DOHH2 (cell line): ENCODE results near the gene ZNF385B.

ENCODE experiments used
- H3F3A ChIP-seq: fragments of 200-600 bp; sonication (generic), shearing (Covaris generic); 2 replicates; pipeline ENCODE4 v1.6.0; 2016; ENCODE audit warnings: antibody characterized with exemption, mild to moderate bottlenecking; ENCODE audit not compliant: control insufficient read depth, insufficient read depth
- H3K27ac ChIP-seq: fragments of 200-600 bp; sonication (generic); 2 replicates; pipeline ENCODE4 v1.5.1; 2014; ENCODE audit warnings: low read depth, mild to moderate bottlenecking, low read length, moderate library complexity
- H3K27me3 ChIP-seq: fragments of 200-600 bp; sonication (generic); 2 replicates; pipeline ENCODE4 v1.6.1; 2014; ENCODE audit warnings: mild to moderate bottlenecking, low read length, mixed read lengths; ENCODE audit not compliant: control insufficient read depth
- H3K36me3 ChIP-seq: fragments of 200-600 bp; sonication (generic); 2 replicates; pipeline ENCODE4 v1.6.1; 2014; ENCODE audit warnings: mild to moderate bottlenecking, low read length, moderate library complexity, mixed read lengths; ENCODE audit not compliant: control insufficient read depth
- H3K4me1 ChIP-seq: fragments of 200-600 bp; sonication (generic); 2 replicates; pipeline ENCODE4 v1.6.1; 2014; ENCODE audit warnings: mild to moderate bottlenecking, low read length, mixed read lengths; ENCODE audit not compliant: control insufficient read depth
- H3K4me2 ChIP-seq: fragments of 200-600 bp; sonication (generic); 2 replicates; pipeline ENCODE4 v1.6.0; 2014; ENCODE audit warnings: mild to moderate bottlenecking, low read length, moderate library complexity
- H3K4me3 ChIP-seq: fragments of 200-600 bp; sonication (generic); 2 replicates; pipeline ENCODE4 v1.5.1; 2014; ENCODE audit warnings: mild to moderate bottlenecking, low read length, mixed read lengths
- H3K79me2 ChIP-seq: fragments of 200-600 bp; sonication (generic); 2 replicates; pipeline ENCODE4 v1.6.1; 2014; ENCODE audit warnings: mild to moderate bottlenecking, low read length, mixed read lengths; ENCODE audit not compliant: control insufficient read depth
- H3K9me2 ChIP-seq: fragments of 200-600 bp; sonication (generic); replicated peaks from 2 replicates; pipeline ENCODE4 v1.6.1; 2014; ENCODE audit warnings: mild to moderate bottlenecking, low read length, mixed read lengths; ENCODE audit not compliant: control insufficient read depth
- H3K9me3 ChIP-seq: fragments of 200-600 bp; sonication (generic); 2 replicates; pipeline ENCODE4 v1.6.1; 2014; ENCODE audit warnings: antibody characterized with exemption, low read length, mixed read lengths; ENCODE audit not compliant: control insufficient read depth, insufficient read depth
- H4K20me1 ChIP-seq: fragments of 200-600 bp; sonication (generic); 2 replicates; pipeline ENCODE4 v1.6.0; 2014; ENCODE audit warnings: low read depth, mild to moderate bottlenecking, antibody characterized with exemption, low read length, moderate library complexity; ENCODE audit not compliant: control insufficient read depth, insufficient read depth
- EZH2phosphoT487 ChIP-seq: fragments of 200-600 bp; sonication (generic); IDR thresholded peaks from 2 replicates; pipeline ENCODE4 v1.6.1; 2017; ENCODE audit warnings: borderline replicate concordance, mild to moderate bottlenecking, antibody characterized with exemption, low read length, moderate library complexity, mixed read lengths
- TF ChIP-seq, protein P1 (sequence below): fragments of 200-600 bp; sonication (generic); IDR thresholded peaks from one replicate; pipeline ENCODE4 v1.5.1; 2014; ENCODE audit warnings: antibody characterized with exemption, mild to moderate bottlenecking, low read depth, low read length; ENCODE audit not compliant: poor library complexity, severe bottlenecking

Gene ZNF385B

DNA sequence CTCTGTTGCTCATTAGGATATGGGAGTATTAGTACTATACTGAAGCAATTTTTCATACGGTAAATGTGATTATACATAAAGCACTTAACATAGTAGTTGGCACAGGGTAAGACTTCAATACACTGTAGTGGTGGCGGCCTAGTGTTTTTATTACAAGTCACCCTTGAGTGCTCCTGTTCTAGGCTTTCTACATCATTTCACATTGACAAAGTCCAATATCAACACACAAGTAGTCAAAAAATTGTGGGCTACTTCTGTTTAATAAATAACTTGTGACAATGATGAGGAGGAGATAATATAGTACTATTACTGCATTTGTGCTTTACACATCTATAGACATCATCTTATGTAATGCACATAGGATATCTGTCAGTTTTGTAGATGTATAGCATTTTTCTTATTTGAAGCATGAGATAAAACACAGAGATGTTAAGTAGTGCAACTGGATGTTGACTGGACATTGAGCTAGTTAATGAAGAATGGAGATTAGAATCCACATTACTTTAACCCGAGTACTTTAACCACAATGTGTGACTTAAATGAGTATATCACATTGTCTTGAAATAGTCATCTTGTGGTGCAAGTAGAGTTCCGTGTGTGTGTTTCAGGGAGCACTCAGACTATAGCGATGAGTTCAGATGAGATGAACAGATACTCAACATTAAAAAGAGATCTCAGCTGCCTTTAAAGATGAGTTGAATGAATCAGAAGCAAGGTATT, 134.8 kb downstream of the ZNF385B start:
- Histone ChIP-seq H3K9me3 (no peaks in the 10 kb centered on the region), H3F3A (no peaks in the 10 kb centered on the region), H3K36me3 (no peaks in the 10 kb centered on the region), H3K79me2 (no peaks in the 10 kb centered on the region), H3K27me3 (no peaks in the 10 kb centered on the region), H3K9me2 (no peaks in the 10 kb centered on the region), H3K27ac (no peak overlapping the region), H3K4me1 (no peaks in the 10 kb centered on the region), H4K20me1 (no peaks in the 10 kb centered on the region), H3K4me2 (no peak overlapping the region), H3K4me3 (no peak overlapping the region)
- TF ChIP-seq, protein P1, sequence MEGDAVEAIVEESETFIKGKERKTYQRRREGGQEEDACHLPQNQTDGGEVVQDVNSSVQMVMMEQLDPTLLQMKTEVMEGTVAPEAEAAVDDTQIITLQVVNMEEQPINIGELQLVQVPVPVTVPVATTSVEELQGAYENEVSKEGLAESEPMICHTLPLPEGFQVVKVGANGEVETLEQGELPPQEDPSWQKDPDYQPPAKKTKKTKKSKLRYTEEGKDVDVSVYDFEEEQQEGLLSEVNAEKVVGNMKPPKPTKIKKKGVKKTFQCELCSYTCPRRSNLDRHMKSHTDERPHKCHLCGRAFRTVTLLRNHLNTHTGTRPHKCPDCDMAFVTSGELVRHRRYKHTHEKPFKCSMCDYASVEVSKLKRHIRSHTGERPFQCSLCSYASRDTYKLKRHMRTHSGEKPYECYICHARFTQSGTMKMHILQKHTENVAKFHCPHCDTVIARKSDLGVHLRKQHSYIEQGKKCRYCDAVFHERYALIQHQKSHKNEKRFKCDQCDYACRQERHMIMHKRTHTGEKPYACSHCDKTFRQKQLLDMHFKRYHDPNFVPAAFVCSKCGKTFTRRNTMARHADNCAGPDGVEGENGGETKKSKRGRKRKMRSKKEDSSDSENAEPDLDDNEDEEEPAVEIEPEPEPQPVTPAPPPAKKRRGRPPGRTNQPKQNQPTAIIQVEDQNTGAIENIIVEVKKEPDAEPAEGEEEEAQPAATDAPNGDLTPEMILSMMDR: no peak
- TF ChIP-seq EZH2phosphoT487: no peak

GRCh38 chr2:179724403-179724802, 137.0 kb downstream of the ZNF385B start:
- H3F3A ChIP-seq: no peaks in the 10 kb centered on the region
- no peak overlapping the region for H3K4me3 ChIP-seq
- H3K4me1 ChIP-seq: no peaks in the 10 kb centered on the region
- H3K9me2 ChIP-seq: no peaks in the 10 kb centered on the region
- H3K4me2 ChIP-seq: no peak overlapping the region
- H3K27me3 ChIP-seq: no peaks in the 10 kb centered on the region
- H3K79me2 ChIP-seq: no peaks in the 10 kb centered on the region
- no peaks in the 10 kb centered on the region for H3K36me3 ChIP-seq
- TF ChIP-seq, protein P1: no peak
- no peak for TF ChIP-seq EZH2phosphoT487
- H4K20me1 ChIP-seq: no peaks in the 10 kb centered on the region
- no peak overlapping the region for H3K27ac ChIP-seq
- H3K9me3 ChIP-seq: no peaks in the 10 kb centered on the region

DNA sequence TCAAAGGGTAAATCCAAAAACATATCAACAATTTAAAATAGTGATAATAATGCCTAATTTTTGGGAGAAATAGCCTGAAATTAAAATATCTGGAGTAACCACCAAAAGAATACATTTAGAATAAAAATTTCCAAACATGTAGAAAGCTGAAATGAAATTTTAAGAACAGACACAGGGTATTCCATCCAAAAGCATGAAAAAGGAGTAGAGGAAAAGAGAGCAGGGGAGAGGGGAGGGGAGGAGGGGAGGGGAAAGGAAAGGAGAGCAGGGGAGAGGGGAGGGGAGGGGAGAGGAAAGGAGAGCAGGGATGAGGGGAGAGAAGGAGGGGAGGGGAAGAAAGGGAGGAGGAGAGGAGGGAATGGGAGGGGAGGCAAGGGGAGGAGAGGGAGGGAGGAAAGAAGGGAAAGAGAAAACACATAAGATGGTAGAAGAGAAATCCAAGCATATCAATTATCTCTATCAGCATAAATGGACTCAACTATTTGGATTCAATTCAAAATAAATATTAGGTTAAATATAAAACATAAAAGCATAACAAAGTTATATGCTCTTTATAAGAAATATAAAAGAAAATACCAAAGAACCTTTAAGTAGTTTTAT, 141.1 kb downstream of the ZNF385B start:
- Histone ChIP-seq H4K20me1 (no peaks in the 10 kb centered on the region), H3K4me3 (no peak overlapping the region), H3K9me3 (no peaks in the 10 kb centered on the region), H3K79me2 (no peaks in the 10 kb centered on the region), H3F3A (no peaks in the 10 kb centered on the region), H3K4me2 (no peak overlapping the region), H3K4me1 (no peaks in the 10 kb centered on the region), H3K27ac (no peak overlapping the region), H3K27me3 (no peaks in the 10 kb centered on the region), H3K9me2 (no peaks in the 10 kb centered on the region), H3K36me3 (no peaks in the 10 kb centered on the region)
- TF ChIP-seq, protein P1: no peak
- no peak for TF ChIP-seq EZH2phosphoT487
